ENCODE results near the gene LLGL1. TPM values are rescaled to one million over a fixed set of nuclear protein-coding genes. Genes with fewer than 3 reads are reported as not detected.

LLGL1 gene
- total and polyA plus RNA-seq, 10 of the 15 experiments (the other 5 are each of a cell fraction or from before 2014, with no cell fraction given): 0.02 to 9.2 (median 2.5) TPM

GRCh38 chr17:18229771-18230170, 4.3 kb downstream of the LLGL1 start:
- Histone ChIP-seq H3K4me3 (no peak overlapping the region), H4K20me1 (ENCODE audit: control insufficient read depth, insufficient read depth) (no peaks in the 10 kb centered on the region), H3K4me2 (ENCODE audit: control insufficient read depth, insufficient read depth) (no peak overlapping the region), H3K27me3 (replicated peaks in 1 of 2; ENCODE audit: control insufficient read depth in 2 of 2, insufficient read depth in 2 of 2, low read length in 1 of 2) (no peaks in the 10 kb centered on the region), H3K27ac (ENCODE audit: control insufficient read depth, insufficient read depth) (no peak overlapping the region), H3K79me2 (ENCODE audit: control insufficient read depth, insufficient read depth, low read length) (no peaks in the 10 kb centered on the region), H3K4me1 (ENCODE audit: control insufficient read depth, insufficient read depth, low read length) (no peaks in the 10 kb centered on the region), H3K9ac (ENCODE audit: control insufficient read depth, insufficient read depth, low read length) (no peak overlapping the region), H2AFZ (ENCODE audit: control insufficient read depth, low read depth, low read length) (no peak overlapping the region), H3K36me3 (ENCODE audit: control insufficient read depth in 2 of 2, insufficient read depth in 2 of 2, low read length in 1 of 2) (no peaks in the 10 kb centered on the region), H3K9me3 (replicated peaks; ENCODE audit: control insufficient read depth, insufficient read depth, low read length) (no peaks in the 10 kb centered on the region)
- in situ Hi-C loops (cut with MboI): no loop called here
- POLR2A ChIA-PET: no interaction called here
- no peak for DNase-seq (ENCODE audit: low read depth, low spot score)
- intact Hi-C loops (cut with micrococcal nuclease; ENCODE audit: unreplicated experiment): loop anchor here (5.0 kb wide), 1 partner anchor 47 kb away; the partner anchor contains the start of gene ALKBH5
- SMC1A ChIA-PET (ENCODE audit: uncharacterized antibody, unreplicated experiment): no interaction called here
- 78% methylated on average over 7 of the region's 7 CpGs for WGBS (ENCODE audit: insufficient coverage, insufficient replicate concordance, low lambda C conversion rate, missing lambda C conversion rate)
- RAD21 ChIA-PET (ENCODE audit: unreplicated experiment): no interaction called here
- CTCF ChIA-PET: no interaction called here
- no TSS peak for BruUV-seq (replicated peaks)
- no peak for ATAC-seq
- FAIRE-seq: no peak
- TF ChIP-seq JUNB (IDR thresholded peaks at IDR 0.05) (no peak), TCF3 (IDR thresholded peaks at IDR 0.05; ENCODE audit: borderline replicate concordance, insufficient read depth, low read depth, low read length) (no peak), NR2F1 (conservative IDR thresholded peaks at IDR 0.05) (no peak), TAF1 (IDR thresholded peaks at IDR 0.05; ENCODE audit: borderline replicate concordance, low read depth, low read length) (no peak), NFYB (IDR thresholded peaks at IDR 0.05; ENCODE audit: insufficient read depth, low read depth, low read length) (no peak), HDAC6 (IDR thresholded peaks at IDR 0.05; ENCODE audit: unreplicated experiment) (no peak), MAX (IDR thresholded peaks at IDR 0.05; ENCODE audit: low read depth, low read length) (no peak), YY1 (IDR thresholded peaks at IDR 0.05; ENCODE audit: low read depth, low read length) (no peak), CUX1 (IDR thresholded peaks at IDR 0.05; ENCODE audit: insufficient replicate concordance, low read depth, low read length) (no peak), ZSCAN29 (IDR thresholded peaks at IDR 0.05) (no peak), HDGF (IDR thresholded peaks at IDR 0.05) (no peak), IKZF2 (IDR thresholded peaks at IDR 0.05) (no peak), ATF7 (IDR thresholded peaks at IDR 0.05; ENCODE audit: low read depth) (no peak)
- TF ChIP-seq, protein P1, sequence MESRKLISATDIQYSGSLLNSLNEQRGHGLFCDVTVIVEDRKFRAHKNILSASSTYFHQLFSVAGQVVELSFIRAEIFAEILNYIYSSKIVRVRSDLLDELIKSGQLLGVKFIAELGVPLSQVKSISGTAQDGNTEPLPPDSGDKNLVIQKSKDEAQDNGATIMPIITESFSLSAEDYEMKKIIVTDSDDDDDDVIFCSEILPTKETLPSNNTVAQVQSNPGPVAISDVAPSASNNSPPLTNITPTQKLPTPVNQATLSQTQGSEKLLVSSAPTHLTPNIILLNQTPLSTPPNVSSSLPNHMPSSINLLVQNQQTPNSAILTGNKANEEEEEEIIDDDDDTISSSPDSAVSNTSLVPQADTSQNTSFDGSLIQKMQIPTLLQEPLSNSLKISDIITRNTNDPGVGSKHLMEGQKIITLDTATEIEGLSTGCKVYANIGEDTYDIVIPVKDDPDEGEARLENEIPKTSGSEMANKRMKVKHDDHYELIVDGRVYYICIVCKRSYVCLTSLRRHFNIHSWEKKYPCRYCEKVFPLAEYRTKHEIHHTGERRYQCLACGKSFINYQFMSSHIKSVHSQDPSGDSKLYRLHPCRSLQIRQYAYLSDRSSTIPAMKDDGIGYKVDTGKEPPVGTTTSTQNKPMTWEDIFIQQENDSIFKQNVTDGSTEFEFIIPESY (IDR thresholded peaks at IDR 0.05): no peak
- TF ChIP-seq, protein P2, sequence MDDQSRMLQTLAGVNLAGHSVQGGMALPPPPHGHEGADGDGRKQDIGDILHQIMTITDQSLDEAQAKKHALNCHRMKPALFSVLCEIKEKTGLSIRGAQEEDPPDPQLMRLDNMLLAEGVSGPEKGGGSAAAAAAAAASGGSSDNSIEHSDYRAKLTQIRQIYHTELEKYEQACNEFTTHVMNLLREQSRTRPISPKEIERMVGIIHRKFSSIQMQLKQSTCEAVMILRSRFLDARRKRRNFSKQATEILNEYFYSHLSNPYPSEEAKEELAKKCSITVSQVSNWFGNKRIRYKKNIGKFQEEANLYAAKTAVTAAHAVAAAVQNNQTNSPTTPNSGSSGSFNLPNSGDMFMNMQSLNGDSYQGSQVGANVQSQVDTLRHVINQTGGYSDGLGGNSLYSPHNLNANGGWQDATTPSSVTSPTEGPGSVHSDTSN (IDR thresholded peaks at IDR 0.05; ENCODE audit: insufficient replicate concordance, low read depth, low read length): no peak

Data from GM12878 (cell line).